ENCODE results near the gene UGT1A8. TPM values are rescaled to one million over a fixed set of nuclear protein-coding genes. Genes with fewer than 3 reads are reported as not detected.

The UGT1A8 gene
- total RNA-seq, 1 donor from 2014 or later: not detected

DNA sequence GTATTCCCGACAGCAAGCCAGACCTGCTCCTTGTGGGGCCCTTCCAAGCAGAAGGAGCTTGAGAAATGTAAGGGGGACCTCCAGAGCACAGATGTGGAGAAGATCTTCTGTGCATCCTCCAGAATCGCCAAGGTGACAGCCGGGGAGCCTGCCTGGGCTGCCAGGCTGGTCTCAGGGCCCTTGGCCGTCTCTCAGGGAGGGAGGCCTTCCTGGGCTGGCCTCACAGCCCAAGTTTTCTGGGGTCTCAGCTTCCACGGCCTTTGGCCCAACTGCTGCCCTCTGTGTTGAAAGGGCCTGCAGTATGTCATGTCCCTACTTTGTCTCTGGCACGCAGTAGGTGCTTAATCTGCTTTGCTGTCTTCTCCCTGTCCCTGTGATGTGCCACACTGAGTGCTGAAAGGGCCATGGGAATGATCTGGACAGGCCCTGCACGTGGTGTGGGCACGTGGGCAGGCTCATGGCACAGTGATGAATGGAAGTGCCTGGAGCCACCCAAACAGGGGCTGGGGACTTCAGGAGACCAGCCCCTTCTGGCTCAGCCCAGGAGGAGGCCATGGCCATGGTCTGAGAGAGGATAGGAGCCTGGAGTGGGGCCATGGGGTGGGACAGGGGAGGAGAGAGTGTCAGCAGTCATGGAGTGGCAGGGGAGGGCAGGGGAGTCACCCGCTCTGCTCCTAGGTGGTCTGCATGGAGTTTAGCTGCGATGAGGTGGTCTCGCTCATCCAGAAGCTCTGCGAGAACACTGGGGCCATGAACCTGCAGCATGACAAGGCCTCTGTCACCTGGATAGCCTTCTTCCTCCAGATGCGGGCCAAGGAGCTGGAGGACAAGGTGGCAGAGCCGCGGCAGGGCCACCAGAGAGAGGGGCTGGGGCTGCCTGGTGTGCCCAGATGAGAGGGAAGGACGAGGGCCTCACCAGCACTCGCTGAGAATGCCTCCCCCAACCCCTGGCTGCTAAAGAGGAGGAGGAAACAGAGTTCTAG lies 201.5 kb downstream of the UGT1A8 start:
- Histone ChIP-seq H3K36me3 (no peaks in the 10 kb centered on the region), H3K27me3 (no peaks in the 10 kb centered on the region), H3K4me3 (no peak overlapping the region), H3K4me1 (no peaks in the 10 kb centered on the region), H3K27ac (no peak overlapping the region), H3K9me3 (no peaks in the 10 kb centered on the region)
- TF ChIP-seq, protein P1, sequence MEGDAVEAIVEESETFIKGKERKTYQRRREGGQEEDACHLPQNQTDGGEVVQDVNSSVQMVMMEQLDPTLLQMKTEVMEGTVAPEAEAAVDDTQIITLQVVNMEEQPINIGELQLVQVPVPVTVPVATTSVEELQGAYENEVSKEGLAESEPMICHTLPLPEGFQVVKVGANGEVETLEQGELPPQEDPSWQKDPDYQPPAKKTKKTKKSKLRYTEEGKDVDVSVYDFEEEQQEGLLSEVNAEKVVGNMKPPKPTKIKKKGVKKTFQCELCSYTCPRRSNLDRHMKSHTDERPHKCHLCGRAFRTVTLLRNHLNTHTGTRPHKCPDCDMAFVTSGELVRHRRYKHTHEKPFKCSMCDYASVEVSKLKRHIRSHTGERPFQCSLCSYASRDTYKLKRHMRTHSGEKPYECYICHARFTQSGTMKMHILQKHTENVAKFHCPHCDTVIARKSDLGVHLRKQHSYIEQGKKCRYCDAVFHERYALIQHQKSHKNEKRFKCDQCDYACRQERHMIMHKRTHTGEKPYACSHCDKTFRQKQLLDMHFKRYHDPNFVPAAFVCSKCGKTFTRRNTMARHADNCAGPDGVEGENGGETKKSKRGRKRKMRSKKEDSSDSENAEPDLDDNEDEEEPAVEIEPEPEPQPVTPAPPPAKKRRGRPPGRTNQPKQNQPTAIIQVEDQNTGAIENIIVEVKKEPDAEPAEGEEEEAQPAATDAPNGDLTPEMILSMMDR (IDR thresholded peaks at IDR 0.05): no peak
- peak; percentile 44 for DNase-seq
- ATAC-seq: no peak
- intact Hi-C loops (cut with DNase I): no loop called here

DNA sequence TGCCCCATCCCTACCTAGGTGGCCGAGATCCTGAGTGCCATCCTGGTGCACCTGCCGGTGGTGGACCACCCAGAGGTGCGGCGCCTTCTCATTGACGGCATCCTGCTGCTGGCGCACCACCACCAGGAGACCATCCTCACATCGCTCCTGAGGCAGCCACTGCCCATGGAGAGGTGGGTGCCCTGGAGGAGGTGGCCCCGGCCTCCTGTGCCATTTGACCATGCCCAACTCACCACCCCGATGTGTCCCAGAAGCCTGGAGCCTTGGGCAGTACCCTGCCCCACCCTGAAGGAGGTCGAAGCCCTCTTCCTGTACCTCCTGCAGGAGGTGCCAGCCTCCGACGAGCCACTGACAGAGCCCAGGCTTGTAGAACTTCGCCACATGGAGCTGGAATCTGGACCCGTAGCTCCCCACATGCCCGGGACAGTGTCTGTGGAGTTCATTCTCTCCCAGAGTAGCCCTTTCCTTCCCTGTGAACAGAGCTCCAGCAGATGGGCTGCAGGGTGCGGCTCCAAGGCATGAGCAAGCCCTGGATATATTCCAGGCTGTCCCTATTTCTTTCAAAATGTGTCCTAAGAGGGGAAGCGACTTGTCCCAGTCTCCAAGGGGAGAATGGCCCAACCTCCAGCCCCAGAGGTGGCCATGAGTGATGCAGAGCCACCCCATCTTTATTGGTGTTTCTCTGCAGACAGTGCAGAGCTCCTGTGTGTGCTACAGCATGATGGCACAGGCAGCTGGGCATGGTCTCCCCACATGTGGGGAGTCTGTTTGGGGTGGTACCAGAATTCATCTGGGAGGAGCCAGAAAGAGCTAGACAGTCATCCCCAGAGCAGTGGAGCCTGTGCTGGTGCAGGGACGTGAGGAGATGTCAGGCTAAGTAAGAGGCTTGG lies 202.7 kb downstream of the UGT1A8 start:
- ATAC-seq (no peak), DNase-seq (peak; percentile 41)
- TF ChIP-seq, protein P1 (IDR thresholded peaks at IDR 0.05): no peak
- Histone ChIP-seq H3K27me3 (no peaks in the 10 kb centered on the region), H3K4me1 (no peaks in the 10 kb centered on the region), H3K4me3 (no peak overlapping the region), H3K36me3 (no peaks in the 10 kb centered on the region), H3K9me3 (no peaks in the 10 kb centered on the region), H3K27ac (no peak overlapping the region)
- intact Hi-C loops (cut with DNase I): no loop called here

DNA sequence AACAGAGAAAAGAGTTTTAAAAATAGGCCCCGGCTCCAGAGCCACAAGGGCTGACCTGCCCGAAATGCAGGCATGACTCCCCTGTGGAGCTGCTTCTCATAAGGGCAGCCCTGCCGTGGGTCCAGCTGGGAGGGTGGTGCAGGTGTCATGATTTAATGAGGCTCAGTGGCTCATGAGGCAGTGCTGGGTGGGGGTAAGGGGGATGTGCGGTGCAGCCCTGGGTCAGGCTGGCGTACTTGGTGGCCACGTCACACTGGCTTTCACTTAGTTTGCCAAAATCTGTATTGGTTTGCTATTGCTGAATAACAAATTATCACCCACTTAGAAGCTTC lies 203.3 kb downstream of the UGT1A8 start:
- no peak overlapping the region for H3K27ac ChIP-seq
- no peak overlapping the region for H3K4me3 ChIP-seq
- DNase-seq (peak; percentile 52), ATAC-seq (no peak)
- no peaks in the 10 kb centered on the region for H3K27me3 ChIP-seq
- TF ChIP-seq, protein P1 (IDR thresholded peaks at IDR 0.05): no peak
- intact Hi-C loops (cut with DNase I): no loop called here
- no peaks in the 10 kb centered on the region for H3K4me1 ChIP-seq
- no peaks in the 10 kb centered on the region for H3K36me3 ChIP-seq
- H3K9me3 ChIP-seq: no peaks in the 10 kb centered on the region

DNA sequence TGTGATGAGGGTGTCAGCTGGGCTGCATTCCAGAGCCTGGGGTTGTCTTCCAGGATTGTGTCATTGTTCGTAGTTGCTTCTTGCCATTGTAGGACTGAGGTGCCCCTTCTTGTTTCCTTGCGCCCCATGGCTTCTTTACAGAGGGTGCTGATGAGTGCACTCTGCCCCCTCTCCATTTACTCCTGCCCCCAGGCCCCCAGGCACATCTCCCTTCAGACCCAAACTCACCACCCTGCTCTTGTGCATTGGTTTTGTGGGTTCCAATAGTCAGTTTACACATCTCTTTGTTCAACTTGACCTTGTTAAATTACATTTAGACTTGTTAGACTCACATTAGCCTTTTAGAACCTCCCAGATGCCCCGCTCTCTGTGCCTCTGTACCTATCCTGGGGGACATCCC lies 203.8 kb downstream of the UGT1A8 start:
- H3K4me3 ChIP-seq: no peak overlapping the region
- ATAC-seq (no peak), DNase-seq (no peak)
- no peak overlapping the region for H3K27ac ChIP-seq
- no peaks in the 10 kb centered on the region for H3K9me3 ChIP-seq
- no peaks in the 10 kb centered on the region for H3K27me3 ChIP-seq
- intact Hi-C loops (cut with DNase I): no loop called here
- no peaks in the 10 kb centered on the region for H3K36me3 ChIP-seq
- TF ChIP-seq, protein P1 (IDR thresholded peaks at IDR 0.05): no peak
- H3K4me1 ChIP-seq: no peaks in the 10 kb centered on the region

DNA sequence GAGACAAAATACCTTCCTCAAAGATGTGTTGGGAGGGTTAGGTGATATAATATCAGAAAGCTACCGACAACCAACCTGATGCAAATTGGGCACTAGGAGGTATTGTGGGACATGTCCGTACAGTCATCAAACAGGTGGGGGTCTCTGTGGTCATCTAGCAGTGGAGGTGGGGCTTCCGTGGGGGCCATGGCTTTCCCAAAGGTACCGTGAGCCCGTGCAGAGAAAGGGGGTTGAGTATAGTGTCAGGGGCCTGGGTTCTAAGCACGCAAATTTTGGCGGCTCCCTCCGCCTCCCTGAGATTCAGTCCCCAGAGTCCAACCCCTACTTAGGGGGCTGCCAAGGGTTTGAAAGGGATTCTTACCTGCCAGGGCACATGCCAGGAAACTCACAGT lies 204.3 kb downstream of the UGT1A8 start:
- Histone ChIP-seq H3K4me3 (no peak overlapping the region), H3K9me3 (no peaks in the 10 kb centered on the region), H3K4me1 (no peaks in the 10 kb centered on the region), H3K27me3 (no peaks in the 10 kb centered on the region), H3K27ac (no peak overlapping the region), H3K36me3 (no peaks in the 10 kb centered on the region)
- peak; percentile 27 for DNase-seq
- intact Hi-C loops (cut with DNase I): no loop called here
- TF ChIP-seq, protein P1 (IDR thresholded peaks at IDR 0.05): no peak
- ATAC-seq: no peak

All from upper lobe of right lung (tissue), 1 donor.